ENCODE measurements around the gene SMPD3. TPM values are rescaled to one million over a fixed set of nuclear protein-coding genes. Genes with fewer than 3 reads are reported as not detected.

Gene SMPD3
- total RNA-seq, 1 experiment from 2014 or later = 0.77 TPM

GRCh38 chr16:68401871-68402747, 46.2 kb downstream of the SMPD3 start:
- peaks cover 4% of the 10 kb centered on the region; the same call in 1 of the 2 replicates for H3K4me1 ChIP-seq (ENCODE audit: control insufficient read depth, insufficient read depth, low read length)
- no peaks in the 10 kb centered on the region for H3K36me3 ChIP-seq (ENCODE audit: control insufficient read depth, insufficient read depth, low read length)
- ATAC-seq (no peak), DNase-seq (ENCODE audit: low read depth, low spot score) (no peak)
- POLR2A ChIA-PET = no interaction called here
- H3K27me3 ChIP-seq (ENCODE audit: control insufficient read depth, insufficient read depth, low read length) = no peaks in the 10 kb centered on the region
- BruUV-seq (replicated peaks) = no TSS peak
- intact Hi-C loops (cut with micrococcal nuclease; ENCODE audit: unreplicated experiment) = no loop called here
- no peak overlapping the region for H3K27ac ChIP-seq (ENCODE audit: low read length)
- H3K9me3 ChIP-seq (ENCODE audit: control insufficient read depth, insufficient read depth, low read depth, low read length) = no peaks in the 10 kb centered on the region
- TF ChIP-seq REST (IDR thresholded peaks at IDR 0.05; ENCODE audit: insufficient read depth in 1 of 2, low read depth in 2 of 2, low read length in 1 of 2) = no peak
- TF ChIP-seq POLR2AphosphoS5 (IDR thresholded peaks at IDR 0.05; ENCODE audit: low read depth, low read length) = no peak
- no peak for TF ChIP-seq SIN3A (IDR thresholded peaks at IDR 0.05; ENCODE audit: borderline replicate concordance, insufficient read depth, low read depth, low read length)
- TF ChIP-seq TCF7L2 (IDR thresholded peaks at IDR 0.05; ENCODE audit: low read depth, low read length) = no peak
- no peak for TF ChIP-seq CTCF (IDR thresholded peaks at IDR 0.05)
- H3K4me3 ChIP-seq (ENCODE audit: low read depth in 2 of 2, low read length in 2 of 2) = no peak overlapping the region
- CTCF ChIA-PET = no interaction called here
- in situ Hi-C loops (cut with HindIII; ENCODE audit: low pct_unique_long_range_greater_than_20kb, low sequenced_read_pairs) = no loop called here

- intact Hi-C loops (cut with micrococcal nuclease; ENCODE audit: unreplicated experiment) = no loop called here
- H3K4me1 ChIP-seq (ENCODE audit: control insufficient read depth, insufficient read depth, low read length) = no peaks in the 10 kb centered on the region
- in situ Hi-C loops (cut with HindIII; ENCODE audit: low pct_unique_long_range_greater_than_20kb, low sequenced_read_pairs) = no loop called here
- ATAC-seq (no peak), DNase-seq (ENCODE audit: low read depth, low spot score) (no peak)
- CTCF ChIA-PET = no interaction called here
- no peaks in the 10 kb centered on the region for H3K9me3 ChIP-seq (ENCODE audit: control insufficient read depth, insufficient read depth, low read depth, low read length)
- no peak for TF ChIP-seq POLR2AphosphoS5 (IDR thresholded peaks at IDR 0.05; ENCODE audit: low read depth, low read length)
- no peak for TF ChIP-seq CTCF (IDR thresholded peaks at IDR 0.05)
- no peak for TF ChIP-seq REST (IDR thresholded peaks at IDR 0.05; ENCODE audit: insufficient read depth in 1 of 2, low read depth in 2 of 2, low read length in 1 of 2)
- TF ChIP-seq SIN3A (IDR thresholded peaks at IDR 0.05; ENCODE audit: borderline replicate concordance, insufficient read depth, low read depth, low read length) = no peak
- no peak for TF ChIP-seq TCF7L2 (IDR thresholded peaks at IDR 0.05; ENCODE audit: low read depth, low read length)
- H3K4me3 ChIP-seq (ENCODE audit: low read depth in 2 of 2, low read length in 2 of 2) = no peak overlapping the region
- H3K27me3 ChIP-seq (ENCODE audit: control insufficient read depth, insufficient read depth, low read length) = no peaks in the 10 kb centered on the region
- H3K36me3 ChIP-seq (ENCODE audit: control insufficient read depth, insufficient read depth, low read length) = no peaks in the 10 kb centered on the region
- H3K27ac ChIP-seq (ENCODE audit: low read length) = no peak overlapping the region
- POLR2A ChIA-PET = no interaction called here
- BruUV-seq (replicated peaks) = no TSS peak
Observed at GRCh38 chr16:68400924-68401460, 47.3 kb downstream of the SMPD3 start.
